GM21360 (cell line): ENCODE results near the gene EHMT1.
"Not testable (repeated sequence)": the region's sequence is repeated elsewhere in the genome, so short reads cannot be mapped to it uniquely, and the experiment has no call there.

ENCODE experiments used
- ATAC-seq: cut with Tn5 transposase; IDR thresholded peaks from one replicate; pipeline ENCODE4 v1.9.1; 2021; ENCODE audit warnings: mild to moderate bottlenecking, moderate library complexity; ENCODE audit not compliant: unreplicated experiment

EHMT1 gene

GRCh38 chr9:137590123-137590468, 28.7 kb upstream of the EHMT1 start:
- ATAC-seq, result peak; percentile 27

GRCh38 chr9:137590469-137591383, 28.1 kb upstream of the EHMT1 start, which contains the start of gene ZMYND19:
TSS of gene ZMYND19 (minus strand) at chr9:137590512. CDS start at chr9:137590263, 249 bp downstream.
- ATAC-seq, result peak; percentile 84

- no peak for ATAC-seq
Measured at GRCh38 chr9:137592767-137593166, 26.0 kb upstream of the EHMT1 start.

- ATAC-seq, result no peak
Measured at GRCh38 chr9:137593176-137593575, 25.6 kb upstream of the EHMT1 start.

GRCh38 chr9:137596577-137596976, 22.2 kb upstream of the EHMT1 start:
- not testable (repeated sequence) for ATAC-seq

GRCh38 chr9:137598943-137599342, 19.9 kb upstream of the EHMT1 start:
- no peak for ATAC-seq

GRCh38 chr9:137602661-137603060, 16.1 kb upstream of the EHMT1 start:
- ATAC-seq, result no peak

GRCh38 chr9:137603879-137604278, 14.9 kb upstream of the EHMT1 start:
- ATAC-seq, result no peak

- no peak for ATAC-seq
Measured at GRCh38 chr9:137604345-137605086, 14.3 kb upstream of the EHMT1 start.

GRCh38 chr9:137605121-137606004, 13.4 kb upstream of the EHMT1 start, which contains the start of gene ARRDC1:
TSS of gene ARRDC1 (plus strand) at chr9:137605686. CDS start at chr9:137605718, 32 bp downstream.
- ATAC-seq, result peak; percentile 70

- peak; percentile 17 for ATAC-seq
Measured at GRCh38 chr9:137606005-137606621, 12.7 kb upstream of the EHMT1 start.

GRCh38 chr9:137606734-137607138, 12.1 kb upstream of the EHMT1 start:
- no peak for ATAC-seq

- no peak for ATAC-seq
Measured at GRCh38 chr9:137607141-137607857, 11.5 kb upstream of the EHMT1 start.

- ATAC-seq, result no peak
Measured at GRCh38 chr9:137610944-137611343, 7.9 kb upstream of the EHMT1 start.

- no peak for ATAC-seq
Measured at GRCh38 chr9:137611623-137612609, 6.9 kb upstream of the EHMT1 start.

GRCh38 chr9:137612741-137613142, 6.1 kb upstream of the EHMT1 start:
- no peak for ATAC-seq

- no peak for ATAC-seq
Measured at GRCh38 chr9:137613259-137613658, 5.5 kb upstream of the EHMT1 start.

- ATAC-seq, result no peak
Measured at GRCh38 chr9:137613738-137614523, 4.9 kb upstream of the EHMT1 start.
